HG03060 (cell line): ENCODE results near the gene ATM.
"Not testable (repeated sequence)": the region's sequence is repeated elsewhere in the genome, so short reads cannot be mapped to it uniquely, and the experiment has no call there.

Source experiments
- ATAC-seq: cut with Tn5 transposase; IDR thresholded peaks from one replicate; pipeline ENCODE4 v1.9.1; 2021; ENCODE audit warnings: low read depth, moderate number of reproducible peaks; ENCODE audit not compliant: unreplicated experiment

The ATM gene

GRCh38 chr11:108364159-108364558, 141.3 kb downstream of the ATM start:
- ATAC-seq, result no peak

- no peak for ATAC-seq
These were observed 145.3 kb downstream of the ATM start for GRCh38 chr11:108368134-108368533.

GRCh38 chr11:108369064-108369463, 146.2 kb downstream of the ATM start:
- no peak for ATAC-seq

- ATAC-seq, result no peak
These were observed 147.4 kb downstream of the ATM start for GRCh38 chr11:108370315-108370714.

- ATAC-seq, result no peak
These were observed 148.1 kb downstream of the ATM start for GRCh38 chr11:108370990-108371389.

- not testable (repeated sequence) for ATAC-seq
These were observed 150.6 kb downstream of the ATM start for GRCh38 chr11:108373505-108373904.

- ATAC-seq, result no peak
These were observed 165.7 kb downstream of the ATM start for GRCh38 chr11:108388576-108388975.

- no peak for ATAC-seq
These were observed 169.5 kb downstream of the ATM start for GRCh38 chr11:108392353-108392752.

- no peak for ATAC-seq
These were observed 170.2 kb downstream of the ATM start for GRCh38 chr11:108393046-108393445.

- no peak for ATAC-seq
These were observed 171.9 kb downstream of the ATM start for GRCh38 chr11:108394744-108395284.

GRCh38 chr11:108396672-108397071, 173.8 kb downstream of the ATM start:
- not testable (repeated sequence) for ATAC-seq

- ATAC-seq, result no peak
These were observed 175.6 kb downstream of the ATM start for GRCh38 chr11:108398439-108398838.

GRCh38 chr11:108402241-108402640, 179.4 kb downstream of the ATM start:
- ATAC-seq, result no peak

GRCh38 chr11:108403052-108403451, 180.2 kb downstream of the ATM start:
- ATAC-seq, result no peak

- ATAC-seq, result no peak
These were observed 182.8 kb downstream of the ATM start for GRCh38 chr11:108405706-108406105.

- ATAC-seq, result no peak
These were observed 192.1 kb downstream of the ATM start for GRCh38 chr11:108414958-108415357.

- not testable (repeated sequence) for ATAC-seq
These were observed 194.7 kb downstream of the ATM start for GRCh38 chr11:108417551-108417950.
